Omental fat pad (tissue), 4 donors: ENCODE measurements around the gene NR0B1. TPM values are rescaled to one million over a fixed set of nuclear protein-coding genes. Genes with fewer than 3 reads are reported as not detected.

Experiments
- ATAC-seq: fragments of 150-250 bp; one replicate; pipeline ENCODE4 v1.9.1; 2016; ENCODE audit warnings: mild to moderate bottlenecking, moderate library complexity; ENCODE audit not compliant: low FRiP score
- DNase-seq: peaks from one replicate; pipeline ENCODE4 v3.0.0-alpha.2; 2019; ENCODE audit warnings: low spot score
- CTCF ChIP-seq, 3 donors: fragments of 450-650 bp; IDR thresholded peaks; one replicate each; pipeline ENCODE4 v1.5.1; 2016 to 2017; ENCODE audit warnings: antibody characterized with exemption in 3 of 3, mild to moderate bottlenecking in 3 of 3, moderate library complexity in 2 of 3
- total RNA-seq, 4 donors: library from RNA; depleted of rRNA; stranded (reverse); fragments of >200 nt; gene quantifications; one replicate each; pipeline ENCODE4 v1.1.0, GENCODE V29; 2016

Gene NR0B1, protein sequence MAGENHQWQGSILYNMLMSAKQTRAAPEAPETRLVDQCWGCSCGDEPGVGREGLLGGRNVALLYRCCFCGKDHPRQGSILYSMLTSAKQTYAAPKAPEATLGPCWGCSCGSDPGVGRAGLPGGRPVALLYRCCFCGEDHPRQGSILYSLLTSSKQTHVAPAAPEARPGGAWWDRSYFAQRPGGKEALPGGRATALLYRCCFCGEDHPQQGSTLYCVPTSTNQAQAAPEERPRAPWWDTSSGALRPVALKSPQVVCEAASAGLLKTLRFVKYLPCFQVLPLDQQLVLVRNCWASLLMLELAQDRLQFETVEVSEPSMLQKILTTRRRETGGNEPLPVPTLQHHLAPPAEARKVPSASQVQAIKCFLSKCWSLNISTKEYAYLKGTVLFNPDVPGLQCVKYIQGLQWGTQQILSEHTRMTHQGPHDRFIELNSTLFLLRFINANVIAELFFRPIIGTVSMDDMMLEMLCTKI
- total RNA-seq, result under 1 TPM in 1 of 4 donors, not detected in 3; 0.28 TPM

- ATAC-seq (no peak), DNase-seq (no peak)
Measured at GRCh38 chrX:30309139-30309571, at the start of gene NR0B1. TSS of gene NR0B1 (minus strand) at chrX:30309390. CDS start at chrX:30309363, 27 bp downstream.

DNA sequence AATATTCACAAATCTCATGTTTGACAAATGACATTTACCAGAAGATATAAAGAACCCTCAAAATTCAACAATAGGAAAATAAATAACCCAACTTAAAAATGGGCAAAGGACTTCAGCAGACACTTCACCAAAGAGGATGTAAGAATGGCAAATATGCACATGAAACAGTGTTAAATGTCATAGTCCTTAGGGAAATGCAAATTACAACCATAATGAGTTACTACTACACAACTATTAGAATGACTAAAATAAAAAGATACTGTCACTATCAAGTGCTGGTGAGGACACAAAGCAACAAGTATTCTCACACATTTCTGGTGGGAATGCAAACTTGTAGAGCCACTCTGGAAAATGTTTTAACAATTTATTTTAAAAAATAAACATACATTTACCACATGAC, 40.8 kb upstream of the NR0B1 start:
- TF ChIP-seq CTCF (IDR thresholded peaks at IDR 0.05), result no peak
- ATAC-seq (no peak), DNase-seq (no peak)

More at GRCh38 chrX:30309139-30309571, at the start of gene NR0B1:
- TF ChIP-seq CTCF (IDR thresholded peaks at IDR 0.05), result no peak

GRCh38 chrX:30343206-30343605, 34.0 kb upstream of the NR0B1 start:
- DNase-seq (no peak), ATAC-seq (no peak)
- no peak for TF ChIP-seq CTCF (IDR thresholded peaks at IDR 0.05)

DNA sequence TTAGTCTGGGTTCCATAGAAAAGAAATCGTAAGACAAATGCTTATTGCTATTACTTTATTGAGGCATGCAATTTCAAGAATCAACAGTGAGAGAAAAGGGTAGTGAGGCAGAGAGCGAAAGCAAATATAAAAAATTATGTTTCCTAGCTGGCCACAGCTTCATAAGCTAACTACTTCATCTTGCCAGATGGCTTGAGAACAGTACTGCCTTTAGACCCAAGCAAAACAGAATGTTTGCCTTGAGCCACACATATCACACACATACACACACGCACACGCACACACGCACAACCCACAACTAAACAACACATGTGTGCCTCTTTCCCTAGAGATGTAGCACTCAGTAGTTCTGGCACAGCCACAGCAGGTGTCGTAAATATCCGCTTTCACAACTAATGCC, 31.6 kb upstream of the NR0B1 start:
- TF ChIP-seq CTCF (IDR thresholded peaks at IDR 0.05), result no peak
- ATAC-seq (no peak), DNase-seq (no peak)

- no peak for ATAC-seq
- DNase-seq, result no peak
- no peak for TF ChIP-seq CTCF (IDR thresholded peaks at IDR 0.05)
Measured at GRCh38 chrX:30327762-30328161, 18.6 kb upstream of the NR0B1 start.

DNA sequence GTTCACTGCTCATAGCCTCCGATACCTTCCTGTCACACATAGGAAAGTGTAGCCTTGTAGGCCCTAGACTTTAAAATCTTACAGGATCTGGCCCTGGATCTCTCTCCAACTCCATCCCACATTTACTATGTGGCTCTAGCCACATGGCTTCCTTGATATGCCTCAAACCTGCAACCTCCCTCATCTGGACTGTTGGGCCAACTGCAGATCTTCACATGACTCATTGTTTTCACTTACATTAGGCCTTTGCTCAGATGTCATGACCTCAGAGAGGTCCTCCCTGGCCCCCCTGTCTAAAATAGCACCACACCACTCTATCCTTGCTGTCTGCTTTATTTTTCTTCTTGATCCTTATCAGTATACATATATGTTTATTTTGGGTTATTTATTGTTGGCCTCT, 8.1 kb upstream of the NR0B1 start:
- no peak for ATAC-seq
- no peak for DNase-seq
- TF ChIP-seq CTCF (IDR thresholded peaks at IDR 0.05), result no peak

DNA sequence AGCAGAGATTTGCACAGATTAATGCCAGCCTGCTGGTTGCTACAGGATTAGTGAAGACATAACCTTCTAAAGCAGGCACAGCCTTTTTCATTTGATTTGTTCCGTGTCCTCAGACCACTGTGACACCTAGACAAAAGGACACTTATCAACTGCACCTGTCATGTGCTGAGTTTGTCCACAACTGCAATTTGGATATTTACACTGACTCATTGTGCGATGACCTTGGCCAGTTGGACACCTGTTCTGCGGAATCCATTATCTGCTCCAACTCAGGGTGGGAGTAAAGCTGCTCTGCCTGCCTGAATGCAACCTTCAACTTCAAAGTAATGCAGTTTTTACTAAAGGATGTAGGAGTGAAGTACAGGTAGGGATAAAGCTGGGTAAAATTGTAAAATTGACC, 4.1 kb upstream of the NR0B1 start:
- DNase-seq, result no peak
- ATAC-seq, result no peak
- no peak for TF ChIP-seq CTCF (IDR thresholded peaks at IDR 0.05)
